ENCODE results near the gene DUS4L. TPM values are rescaled to one million over a fixed set of nuclear protein-coding genes. Genes with fewer than 3 reads are reported as not detected.

The DUS4L gene
- total and polyA plus RNA-seq, 2 of the 13 experiments (the other 11 are each of a cell fraction or from before 2014, with no cell fraction given) = 5.6 to 9.8 TPM

DNA sequence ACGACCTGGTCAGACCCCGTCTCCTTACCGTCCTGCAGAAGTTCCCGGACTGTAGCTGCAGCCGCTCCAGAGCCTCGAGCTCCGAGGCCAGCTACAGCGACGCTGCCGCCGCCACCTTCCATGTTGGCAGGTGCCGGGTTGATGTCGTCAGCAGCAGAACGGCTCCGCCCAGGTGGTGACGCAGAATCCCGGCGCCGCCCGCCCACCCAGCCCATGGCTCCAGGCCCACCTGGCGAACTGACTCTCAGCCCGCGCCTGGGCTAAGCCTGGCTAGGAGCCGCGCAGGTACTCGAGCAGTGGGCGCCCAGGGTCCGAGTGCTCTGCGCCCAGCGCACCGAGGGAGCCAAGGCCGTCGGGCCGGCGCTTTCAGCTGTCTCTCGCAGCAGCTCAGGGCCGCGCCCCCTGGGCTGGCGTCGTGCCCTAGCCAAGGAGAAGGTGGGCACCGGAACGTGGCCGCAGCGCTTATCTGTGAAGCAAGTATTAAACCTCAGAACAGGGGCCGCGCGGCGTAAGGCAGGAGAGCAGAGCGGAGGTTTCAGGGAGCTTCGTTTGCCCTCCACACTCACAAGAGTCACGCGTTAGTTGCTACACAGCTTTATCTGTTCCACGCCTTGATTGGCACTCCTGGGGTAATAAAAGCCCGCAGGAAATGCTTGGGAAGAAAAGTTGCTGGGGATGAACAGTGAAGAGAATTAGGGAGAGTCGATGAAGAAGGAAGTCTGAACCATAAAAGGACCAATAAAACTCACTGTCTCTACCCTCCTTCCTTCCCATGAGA is at the start of gene DUS4L, which contains the start of gene COG5 (continued):
- TF ChIP-seq ZNF543 (CRISPR knock-in tag; IDR thresholded peaks at IDR 0.05) (0 out of 2 replicates have a peak, but pooled peaks have one; percentile 47), FOXO4 (CRISPR knock-in tag; conservative IDR thresholded peaks at IDR 0.05) (no peak), ZNF615 (CRISPR knock-in tag; IDR thresholded peaks at IDR 0.05; ENCODE audit: borderline replicate concordance) (peak; percentile 92; the same call in 1 of the 2 replicates), NFIC (IDR thresholded peaks at IDR 0.05; ENCODE audit: low read length) (no peak), ZNF660 (CRISPR knock-in tag; IDR thresholded peaks at IDR 0.05; ENCODE audit: borderline replicate concordance, low read depth) (no peak), ZNF781 (CRISPR knock-in tag; IDR thresholded peaks at IDR 0.05; ENCODE audit: borderline replicate concordance, not compliant biosample characterization) (peak; percentile 94), ZNF225 (CRISPR knock-in tag; IDR thresholded peaks at IDR 0.05) (peak; percentile 74; the same call in 1 of the 2 replicates), NFRKB (IDR thresholded peaks at IDR 0.05) (no peak), ZNF784 (CRISPR knock-in tag; IDR thresholded peaks at IDR 0.05; ENCODE audit: borderline replicate concordance) (0 out of 2 replicates have a peak, but pooled peaks have one; percentile 39), HNF4A (CRISPR knock-in tag; IDR thresholded peaks at IDR 0.05) (no peak), ZNF18 (CRISPR knock-in tag; IDR thresholded peaks at IDR 0.05; ENCODE audit: insufficient replicate concordance) (no peak), SALL2 (CRISPR knock-in tag; IDR thresholded peaks at IDR 0.05) (peak; percentile 92), FIP1L1 (IDR thresholded peaks at IDR 0.05; ENCODE audit: borderline replicate concordance, insufficient read depth, low read depth, low read length) (no peak), FLYWCH1 (CRISPR knock-in tag; IDR thresholded peaks at IDR 0.05) (no peak)
- TF ChIP-seq, protein P1, sequence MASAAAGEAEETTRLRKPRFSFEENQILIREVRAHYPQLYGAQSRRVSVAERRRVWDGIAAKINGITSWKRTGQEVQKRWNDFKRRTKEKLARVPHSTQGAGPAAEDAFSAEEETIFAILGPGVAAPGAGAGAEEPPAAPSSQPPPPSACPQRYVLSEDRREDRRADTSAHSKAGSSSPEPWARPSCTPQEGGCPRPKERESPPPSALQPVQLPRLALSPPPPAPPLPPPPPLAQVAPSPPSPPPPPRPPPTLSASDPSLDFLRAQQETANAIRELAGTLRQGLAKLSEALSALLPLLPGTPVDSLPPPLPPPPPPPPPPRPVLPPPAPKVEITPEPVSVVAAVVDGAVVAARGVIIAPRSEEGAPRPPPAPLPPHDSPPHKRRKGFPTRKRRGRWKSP (CRISPR knock-in tag; IDR thresholded peaks at IDR 0.05) = 0 out of 2 replicates have a peak, but pooled peaks have one; percentile 66
- TF ChIP-seq, protein P2, sequence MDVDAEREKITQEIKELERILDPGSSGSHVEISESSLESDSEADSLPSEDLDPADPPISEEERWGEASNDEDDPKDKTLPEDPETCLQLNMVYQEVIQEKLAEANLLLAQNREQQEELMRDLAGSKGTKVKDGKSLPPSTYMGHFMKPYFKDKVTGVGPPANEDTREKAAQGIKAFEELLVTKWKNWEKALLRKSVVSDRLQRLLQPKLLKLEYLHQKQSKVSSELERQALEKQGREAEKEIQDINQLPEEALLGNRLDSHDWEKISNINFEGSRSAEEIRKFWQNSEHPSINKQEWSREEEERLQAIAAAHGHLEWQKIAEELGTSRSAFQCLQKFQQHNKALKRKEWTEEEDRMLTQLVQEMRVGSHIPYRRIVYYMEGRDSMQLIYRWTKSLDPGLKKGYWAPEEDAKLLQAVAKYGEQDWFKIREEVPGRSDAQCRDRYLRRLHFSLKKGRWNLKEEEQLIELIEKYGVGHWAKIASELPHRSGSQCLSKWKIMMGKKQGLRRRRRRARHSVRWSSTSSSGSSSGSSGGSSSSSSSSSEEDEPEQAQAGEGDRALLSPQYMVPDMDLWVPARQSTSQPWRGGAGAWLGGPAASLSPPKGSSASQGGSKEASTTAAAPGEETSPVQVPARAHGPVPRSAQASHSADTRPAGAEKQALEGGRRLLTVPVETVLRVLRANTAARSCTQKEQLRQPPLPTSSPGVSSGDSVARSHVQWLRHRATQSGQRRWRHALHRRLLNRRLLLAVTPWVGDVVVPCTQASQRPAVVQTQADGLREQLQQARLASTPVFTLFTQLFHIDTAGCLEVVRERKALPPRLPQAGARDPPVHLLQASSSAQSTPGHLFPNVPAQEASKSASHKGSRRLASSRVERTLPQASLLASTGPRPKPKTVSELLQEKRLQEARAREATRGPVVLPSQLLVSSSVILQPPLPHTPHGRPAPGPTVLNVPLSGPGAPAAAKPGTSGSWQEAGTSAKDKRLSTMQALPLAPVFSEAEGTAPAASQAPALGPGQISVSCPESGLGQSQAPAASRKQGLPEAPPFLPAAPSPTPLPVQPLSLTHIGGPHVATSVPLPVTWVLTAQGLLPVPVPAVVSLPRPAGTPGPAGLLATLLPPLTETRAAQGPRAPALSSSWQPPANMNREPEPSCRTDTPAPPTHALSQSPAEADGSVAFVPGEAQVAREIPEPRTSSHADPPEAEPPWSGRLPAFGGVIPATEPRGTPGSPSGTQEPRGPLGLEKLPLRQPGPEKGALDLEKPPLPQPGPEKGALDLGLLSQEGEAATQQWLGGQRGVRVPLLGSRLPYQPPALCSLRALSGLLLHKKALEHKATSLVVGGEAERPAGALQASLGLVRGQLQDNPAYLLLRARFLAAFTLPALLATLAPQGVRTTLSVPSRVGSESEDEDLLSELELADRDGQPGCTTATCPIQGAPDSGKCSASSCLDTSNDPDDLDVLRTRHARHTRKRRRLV (CRISPR knock-in tag; IDR thresholded peaks at IDR 0.05) = peak; percentile 64; the same call in 1 of the 2 replicates
- TF ChIP-seq, protein P3, sequence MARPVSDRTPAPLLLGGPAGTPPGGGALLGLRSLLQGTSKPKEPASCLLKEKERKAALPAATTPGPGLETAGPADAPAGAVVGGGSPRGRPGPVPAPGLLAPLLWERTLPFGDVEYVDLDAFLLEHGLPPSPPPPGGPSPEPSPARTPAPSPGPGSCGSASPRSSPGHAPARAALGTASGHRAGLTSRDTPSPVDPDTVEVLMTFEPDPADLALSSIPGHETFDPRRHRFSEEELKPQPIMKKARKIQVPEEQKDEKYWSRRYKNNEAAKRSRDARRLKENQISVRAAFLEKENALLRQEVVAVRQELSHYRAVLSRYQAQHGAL (CRISPR knock-in tag; IDR thresholded peaks at IDR 0.05; ENCODE audit: not compliant biosample characterization) = no peak
